Measurements from ENCODE around the gene C2orf42.
A peak's percentile ranks its signal among the peaks of the same experiment; 100 is the strongest.
"Not testable (repeated sequence)": the region's sequence is repeated elsewhere in the genome, so short reads cannot be mapped to it uniquely, and the experiment has no call there.

The C2orf42 gene

DNA sequence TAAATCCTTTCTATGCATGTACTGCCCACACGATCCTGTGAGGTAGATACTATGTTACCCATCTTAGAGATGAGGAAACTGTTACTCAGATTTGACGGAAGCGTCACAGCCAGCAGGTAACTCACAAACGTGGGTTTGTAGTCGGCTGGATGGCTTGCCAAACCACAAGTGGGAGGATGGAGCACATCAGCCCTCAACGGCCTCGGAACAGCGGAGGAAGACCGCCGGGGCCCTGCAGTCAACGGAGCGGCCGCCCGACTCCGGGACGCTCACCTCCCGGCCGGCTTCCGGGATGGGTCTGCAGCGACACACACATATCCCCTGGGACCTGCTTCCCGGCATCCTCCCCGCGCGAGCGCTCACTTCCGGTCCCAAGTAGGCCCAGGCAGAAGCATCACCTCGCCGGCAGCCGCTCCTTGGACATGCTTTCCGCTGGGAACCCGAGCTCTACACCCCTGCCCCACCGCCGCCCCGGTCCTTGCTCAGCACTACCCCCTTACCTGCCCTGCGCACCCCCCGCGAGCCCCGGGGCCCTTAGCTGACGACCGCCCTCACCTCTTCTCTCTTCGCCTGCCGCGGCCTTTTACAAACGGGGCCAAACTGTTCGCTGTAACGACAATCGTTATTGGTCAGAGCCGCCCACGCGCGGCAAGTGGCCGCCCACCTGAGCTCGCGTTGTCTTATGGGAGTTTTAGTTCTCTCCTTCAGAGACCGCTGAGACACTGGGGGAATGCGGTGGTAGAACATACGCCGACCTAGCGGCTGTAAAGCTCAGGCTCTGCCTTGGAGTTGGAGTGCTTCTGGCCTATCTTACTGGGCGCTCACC is at the start of gene C2orf42:
C2orf42 (minus strand) TSS at position 602 of the 826 bp plus-strand sequence. CDS start 9,034 bp downstream, outside the sequence.
- DNase-seq = peak; percentile 98

- no peak for DNase-seq
Measured at GRCh38 chr2:70240599-70240998, 49.8 kb upstream of the C2orf42 start.

GRCh38 chr2:70233926-70234325 is 43.1 kb upstream of the C2orf42 start:
- DNase-seq = no peak

DNA sequence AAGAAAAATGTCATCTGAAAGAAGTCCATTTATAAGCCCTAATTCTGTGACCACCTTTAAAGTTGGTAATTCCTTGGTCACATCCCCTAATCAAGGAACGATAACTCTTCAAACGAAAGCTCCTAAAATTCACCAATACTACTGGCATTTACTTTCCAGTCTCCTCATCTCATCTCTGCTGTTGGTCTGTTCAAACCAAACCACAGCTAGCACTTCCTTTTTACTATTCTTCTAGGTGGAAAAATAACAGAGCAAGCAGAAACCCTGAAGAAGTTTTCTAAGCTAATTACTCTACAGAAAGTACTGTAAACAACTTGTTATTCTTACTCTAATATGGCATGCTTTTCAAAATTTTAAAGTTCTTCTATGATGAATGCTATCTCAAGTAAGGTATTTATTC is 36.0 kb upstream of the C2orf42 start:
- DNase-seq = no peak

DNA sequence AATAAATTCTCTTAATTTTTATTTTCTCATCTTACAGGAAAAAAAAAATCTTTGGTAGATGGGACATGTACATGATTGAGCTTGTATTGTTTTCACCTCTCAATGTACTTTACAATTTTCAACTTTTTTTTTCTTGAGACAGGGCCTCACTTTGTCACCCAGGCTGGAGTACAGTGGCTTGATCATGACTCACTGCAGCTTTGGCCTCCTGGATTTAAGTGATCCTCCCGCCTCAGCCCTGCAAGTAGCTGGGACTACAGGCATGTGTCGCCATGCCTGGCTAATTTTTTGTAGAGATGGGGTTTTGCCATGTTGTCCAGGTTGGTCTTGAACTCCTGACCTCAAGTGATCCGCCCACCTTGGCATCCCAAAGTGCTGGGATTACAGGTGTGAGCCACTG is 32.5 kb upstream of the C2orf42 start:
- DNase-seq = peak; percentile 13

GRCh38 chr2:70214953-70215549 is 24.2 kb upstream of the C2orf42 start:
- no peak for DNase-seq

DNA sequence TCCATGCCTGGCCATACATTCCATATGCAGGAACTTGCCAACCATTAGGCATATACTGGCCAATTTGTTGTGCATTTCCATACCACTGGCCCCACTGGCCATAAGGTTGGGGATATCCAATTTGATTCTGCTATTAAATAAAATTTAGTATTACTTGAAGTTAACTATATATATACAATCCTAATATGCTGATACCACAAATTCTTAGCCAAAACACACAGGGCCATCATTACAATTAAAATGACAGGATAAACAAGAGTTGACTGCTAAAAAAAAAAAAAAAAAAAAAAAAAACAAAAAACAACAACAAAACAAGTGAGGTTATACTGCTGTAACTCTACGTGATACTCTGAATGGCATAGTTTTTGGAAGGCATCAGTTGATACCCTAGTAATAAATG is 23.5 kb upstream of the C2orf42 start:
- DNase-seq = no peak

GRCh38 chr2:70212298-70212932 is 21.6 kb upstream of the C2orf42 start:
- no peak for DNase-seq

- no peak for DNase-seq
Measured at GRCh38 chr2:70211595-70211994, 20.8 kb upstream of the C2orf42 start.

GRCh38 chr2:70204452-70204851 is 13.6 kb upstream of the C2orf42 start:
- no peak for DNase-seq

DNA sequence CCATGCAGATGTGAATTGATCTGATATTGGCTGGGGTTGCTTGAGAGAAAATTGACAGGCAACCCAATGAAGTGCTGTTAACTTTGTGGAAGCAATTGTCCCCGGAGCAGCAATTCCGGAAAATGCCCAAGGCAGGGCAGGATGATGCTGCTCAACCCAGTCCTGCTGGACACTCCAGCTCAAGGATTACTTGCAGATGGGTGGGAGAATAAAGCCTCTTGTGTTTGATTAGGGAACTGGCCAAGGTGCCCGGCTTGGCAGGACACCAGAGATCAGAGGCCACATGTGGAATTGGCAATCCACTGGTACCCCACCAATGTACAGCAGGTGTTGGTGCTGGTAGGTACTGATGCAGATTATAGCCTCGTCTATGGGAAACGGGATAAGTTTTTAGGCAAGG is 12.3 kb upstream of the C2orf42 start:
- no peak for DNase-seq

DNA sequence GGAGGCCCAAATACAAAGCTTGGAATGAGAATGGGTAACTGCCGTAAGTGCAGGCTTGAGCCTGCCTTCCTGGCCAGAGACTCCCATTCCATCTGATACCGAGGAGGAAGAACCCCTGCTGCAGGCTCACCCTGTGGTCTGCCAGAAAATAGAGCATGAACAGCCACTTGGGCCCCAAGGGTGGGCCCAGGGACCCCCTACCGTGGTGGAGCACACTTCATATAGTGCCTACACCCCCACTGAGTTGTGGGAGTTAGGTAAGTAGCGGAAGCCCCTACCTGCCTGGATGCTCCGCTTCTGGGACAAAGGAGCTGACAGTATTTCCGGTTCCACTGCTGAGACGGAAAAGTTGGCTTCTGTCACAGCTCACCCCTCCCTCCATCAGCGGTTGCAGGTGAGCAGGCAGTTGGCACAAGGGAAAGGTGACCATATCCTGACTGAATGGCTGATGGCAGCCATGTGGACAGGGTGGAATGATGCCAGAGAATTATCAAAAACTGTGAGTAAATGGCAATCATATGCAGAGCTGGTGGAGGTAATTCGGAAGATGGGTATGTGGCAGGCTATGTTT is 11.5 kb upstream of the C2orf42 start:
- no peak for DNase-seq

DNA sequence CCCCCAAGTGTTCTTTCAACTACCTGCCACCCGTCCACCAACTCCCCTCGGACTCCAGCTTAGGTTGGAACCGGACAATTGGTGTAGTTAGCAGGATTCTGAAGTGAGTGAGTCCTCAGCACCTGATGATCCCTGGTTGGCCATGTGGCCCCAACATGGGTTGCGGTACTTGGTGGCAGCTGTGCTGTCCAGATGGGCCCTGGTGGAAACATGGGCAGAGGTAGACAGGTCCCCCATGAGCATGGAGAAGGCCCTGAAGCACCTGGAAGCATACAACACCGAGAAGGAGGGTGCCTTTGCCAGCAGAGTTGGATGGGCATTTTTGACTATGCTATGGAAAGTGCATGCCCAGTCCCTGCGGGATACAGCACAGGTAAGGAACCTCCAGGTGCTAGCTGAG is 11.0 kb upstream of the C2orf42 start:
- no peak for DNase-seq

- no peak for DNase-seq
Measured at GRCh38 chr2:70201225-70201768, 10.5 kb upstream of the C2orf42 start.

DNA sequence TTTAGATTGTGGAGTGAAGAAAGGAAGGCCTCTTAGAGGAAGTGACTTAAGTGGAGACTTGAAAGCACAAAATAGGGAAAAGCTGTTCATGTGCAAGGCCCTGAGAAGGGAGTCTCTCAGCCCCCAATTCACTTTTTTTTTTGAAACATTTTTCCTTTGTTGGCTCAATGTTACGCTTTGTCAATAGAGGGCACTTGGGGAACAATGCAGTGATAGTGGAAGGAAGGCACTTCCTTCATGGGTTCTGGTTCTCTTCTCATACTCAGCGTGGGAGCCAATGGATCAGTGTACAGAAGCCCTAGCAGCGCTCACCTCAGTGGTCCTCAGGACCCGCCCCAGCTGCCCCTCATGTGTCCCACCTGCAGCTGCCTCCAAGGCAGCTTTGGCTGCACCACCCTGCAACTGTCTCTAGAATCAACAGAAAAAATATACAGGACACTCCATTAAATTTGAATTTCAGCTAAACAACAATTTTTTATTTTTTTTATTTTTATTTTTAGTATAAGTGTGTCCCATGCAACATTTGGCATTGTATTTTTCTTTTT is 8.6 kb upstream of the C2orf42 start:
- DNase-seq = no peak

DNA sequence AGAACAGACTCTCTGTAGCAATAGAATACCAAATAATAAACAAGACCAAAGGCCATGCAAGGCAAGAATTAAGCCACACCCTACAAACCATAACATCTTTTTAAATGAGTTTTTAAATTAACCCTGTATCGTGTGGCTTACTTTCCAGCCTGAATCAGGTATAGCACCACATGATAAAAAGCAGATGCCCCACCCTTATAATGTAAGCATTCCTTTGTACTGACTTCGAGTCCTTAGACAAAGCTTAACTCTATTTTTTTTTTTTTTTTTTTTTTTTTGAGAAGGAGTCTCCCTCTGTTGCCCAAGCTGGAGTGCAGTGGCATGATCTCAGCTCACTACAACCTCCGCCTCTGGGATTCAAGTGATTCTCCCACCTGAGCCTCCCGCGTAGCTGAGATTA is 1.7 kb upstream of the C2orf42 start:
- DNase-seq = no peak

- no peak for DNase-seq
Measured at GRCh38 chr2:70191244-70191735, 471 bp upstream of the C2orf42 start.

- DNase-seq = no peak
Measured at GRCh38 chr2:70188460-70188859, 2.4 kb downstream of the C2orf42 start.

GRCh38 chr2:70187170-70187569 is 3.6 kb downstream of the C2orf42 start:
- not testable (repeated sequence) for DNase-seq

- DNase-seq = no peak
Measured at GRCh38 chr2:70182689-70183088, 8.1 kb downstream of the C2orf42 start.

GRCh38 chr2:70181363-70181956 is 9.4 kb downstream of the C2orf42 start:
- no peak for DNase-seq

DNA sequence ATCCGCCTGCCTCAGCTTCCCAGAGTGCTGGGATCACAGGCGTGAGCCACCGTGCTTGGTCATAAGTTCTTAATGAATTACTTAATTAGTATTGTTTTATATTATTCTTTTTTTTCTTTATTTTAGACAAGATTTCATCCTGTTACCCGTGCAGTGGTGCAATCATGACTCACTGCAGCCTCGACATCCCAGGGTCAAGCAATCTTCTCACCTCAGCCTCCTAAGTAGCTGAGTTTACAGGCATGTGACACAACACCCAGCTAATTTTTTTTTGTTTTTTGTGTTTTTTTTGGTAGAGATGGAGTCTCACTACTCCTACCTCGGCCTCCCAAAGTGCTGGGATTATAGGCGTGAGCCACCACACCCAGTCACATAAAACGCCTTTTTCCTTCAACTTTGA is 17.3 kb downstream of the C2orf42 start:
- no peak for DNase-seq
